HG02678 (cell line): ENCODE results near the gene PRAMEF5.
"Not testable (repeated sequence)": the region's sequence is repeated elsewhere in the genome, so short reads cannot be mapped to it uniquely, and the experiment has no call there.

ENCODE experiments used
- ATAC-seq: cut with Tn5 transposase; IDR thresholded peaks from one replicate; pipeline ENCODE4 v1.9.1; 2021; ENCODE audit warnings: mild to moderate bottlenecking, moderate library complexity; ENCODE audit not compliant: unreplicated experiment

Gene PRAMEF5

DNA sequence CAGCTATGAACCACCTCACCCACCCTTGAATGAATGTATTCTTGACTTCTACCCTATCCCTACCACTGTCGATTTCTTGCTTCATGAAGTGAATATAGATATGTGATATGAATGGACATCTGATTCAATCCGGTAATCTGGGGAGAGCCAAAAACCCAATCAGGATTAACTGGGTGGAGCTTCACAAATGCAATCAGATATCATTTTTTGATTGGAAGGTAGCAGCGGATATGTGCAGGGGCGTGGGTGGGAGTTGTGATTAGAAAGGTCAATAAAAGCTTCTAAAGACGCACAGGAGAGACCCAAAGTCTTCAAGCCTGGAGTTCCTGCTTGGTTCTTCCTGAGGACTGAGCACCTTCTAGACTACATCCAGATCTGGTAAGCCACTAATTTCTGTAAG, at the start of gene PRAMEF5:
PRAMEF5 (plus strand) TSS at position 301 of the 400 bp plus-strand sequence. CDS start 5,071 bp downstream, outside the sequence.
- ATAC-seq: not testable (repeated sequence)

DNA sequence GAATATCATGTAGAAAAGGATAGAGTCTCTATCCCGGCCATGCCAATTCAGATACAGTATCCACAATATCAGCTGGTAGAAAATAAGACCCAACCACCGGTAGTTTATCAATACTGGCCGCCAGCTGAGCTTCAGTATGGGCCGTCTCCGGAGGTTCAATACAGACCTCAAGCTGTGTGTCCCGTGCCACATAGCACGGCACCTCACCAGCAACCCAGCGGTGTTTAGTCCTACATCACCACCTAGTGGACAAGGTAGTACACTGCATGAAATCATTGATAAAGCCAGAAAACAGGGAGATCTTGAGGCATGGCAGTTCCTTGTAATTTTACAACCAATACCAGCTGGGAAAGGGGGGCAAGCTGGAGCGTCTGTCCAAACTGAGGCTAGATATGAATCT, 45.3 kb upstream of the PRAMEF5 start:
- ATAC-seq: not testable (repeated sequence)

DNA sequence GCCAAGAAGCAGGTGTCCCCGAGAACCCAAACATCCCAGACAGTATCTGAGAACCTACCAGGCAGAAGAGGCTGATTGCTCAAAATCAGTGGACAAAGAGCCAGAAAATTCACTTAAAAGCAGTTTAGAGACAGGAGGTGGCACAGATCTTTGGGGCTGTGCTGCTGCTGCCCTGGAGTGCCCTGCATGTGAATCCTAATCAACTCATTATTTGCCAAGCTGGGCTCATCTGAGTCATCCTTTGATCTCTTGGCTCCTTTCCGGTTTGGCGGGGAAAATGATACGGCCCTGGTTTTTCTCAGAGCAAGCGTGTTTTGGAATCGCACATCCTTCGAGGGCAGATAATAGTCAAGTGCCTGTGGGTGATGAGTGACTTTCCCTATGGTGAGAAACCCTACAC, 37.4 kb upstream of the PRAMEF5 start:
- not testable (repeated sequence) for ATAC-seq

DNA sequence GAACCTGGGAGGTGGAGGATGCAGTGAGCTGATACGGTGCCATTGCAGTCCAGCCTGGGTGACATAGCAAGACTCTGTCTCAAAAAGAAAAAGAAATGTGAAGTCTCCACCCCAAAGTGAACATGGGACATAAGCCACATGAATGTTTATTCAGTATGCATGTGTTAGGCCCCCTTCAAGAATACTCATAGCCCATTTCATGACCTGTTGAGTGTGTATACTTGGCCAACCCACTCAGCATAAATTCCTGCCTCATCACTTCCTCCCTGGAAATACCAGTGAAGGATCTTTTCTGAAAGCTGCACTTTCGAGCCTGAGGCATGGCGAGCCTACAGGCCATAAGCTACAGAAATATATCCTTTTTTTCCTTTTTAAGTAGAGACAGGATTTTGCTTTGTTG, 34.8 kb upstream of the PRAMEF5 start:
- ATAC-seq: not testable (repeated sequence)

DNA sequence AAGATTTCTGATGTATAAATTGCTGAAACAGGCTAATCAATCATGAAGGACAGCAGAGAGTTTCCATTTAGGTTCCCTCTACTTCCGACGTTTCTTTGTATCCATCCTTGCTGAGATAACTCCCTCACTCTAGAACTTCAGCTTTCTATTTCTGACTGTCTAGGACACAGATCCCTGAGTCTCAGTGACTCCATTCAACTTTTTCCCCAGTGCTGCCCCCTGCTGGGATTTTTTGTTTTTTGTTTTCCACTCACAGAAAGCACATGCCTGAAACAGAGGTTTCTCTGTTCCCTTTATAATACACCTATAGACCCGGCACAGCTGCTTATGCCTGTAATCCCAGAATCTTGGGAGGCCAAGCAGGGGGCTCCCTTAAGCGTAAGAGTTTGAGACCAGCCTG, 31.2 kb upstream of the PRAMEF5 start:
- not testable (repeated sequence) for ATAC-seq

DNA sequence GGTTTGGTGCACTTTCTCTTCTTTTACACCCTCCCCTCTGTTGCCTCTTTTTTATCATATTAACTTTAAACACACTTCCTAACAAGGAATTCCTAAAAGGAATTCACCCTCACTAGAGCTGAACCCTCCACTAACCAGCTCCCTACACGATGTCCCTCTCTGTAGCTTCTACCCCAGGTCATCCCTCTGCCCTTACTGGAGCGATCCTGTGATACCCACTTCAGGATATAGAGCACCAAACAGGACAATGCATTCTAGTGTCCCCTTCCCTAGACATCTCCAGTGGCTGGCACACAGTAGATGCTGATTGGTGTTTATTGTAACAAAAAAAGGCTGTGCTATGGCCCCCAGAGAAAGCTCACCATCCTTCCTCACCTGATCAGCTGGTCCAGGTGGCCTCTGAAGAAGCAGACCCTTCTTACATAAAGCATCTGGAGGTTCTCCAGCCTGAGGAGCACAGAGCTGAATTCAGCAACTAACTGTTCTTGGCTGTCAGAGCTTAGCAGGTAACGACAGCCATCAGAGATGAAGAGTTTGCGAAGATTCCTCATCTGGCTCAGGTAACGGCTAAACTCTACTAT, 29.4 kb upstream of the PRAMEF5 start:
- ATAC-seq: no peak

DNA sequence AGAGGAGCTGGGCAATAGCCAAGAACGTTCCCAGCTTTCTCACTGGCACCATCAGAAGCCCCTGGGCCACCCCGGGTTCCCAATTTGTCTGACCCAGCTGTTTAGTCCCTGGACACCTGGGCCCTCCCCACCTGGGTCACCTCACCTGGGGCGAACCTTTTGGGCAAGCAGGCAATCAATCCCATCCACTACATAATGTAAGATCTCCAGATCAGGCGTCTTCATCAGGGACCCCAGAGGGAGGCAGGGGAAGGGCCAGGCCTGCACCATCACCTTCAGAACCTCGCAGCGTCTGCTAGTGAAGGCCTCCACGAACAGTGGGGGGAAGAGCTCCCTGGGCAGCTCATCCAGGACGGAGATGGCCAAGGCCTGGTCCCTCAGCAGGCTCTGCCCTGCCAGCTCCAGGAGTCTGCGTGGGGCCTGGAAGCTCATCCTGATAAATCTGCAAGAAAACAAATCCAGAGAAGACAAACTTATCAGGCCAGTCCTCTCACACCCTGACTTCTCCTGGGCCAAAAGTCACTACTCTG, 28.3 kb upstream of the PRAMEF5 start, which contains the start of gene PRAMEF18:
PRAMEF18 (minus strand) TSS at position 480 of the 530 bp plus-strand sequence; CDS start at position 432, 48 bp downstream.
- ATAC-seq: not testable (repeated sequence)

DNA sequence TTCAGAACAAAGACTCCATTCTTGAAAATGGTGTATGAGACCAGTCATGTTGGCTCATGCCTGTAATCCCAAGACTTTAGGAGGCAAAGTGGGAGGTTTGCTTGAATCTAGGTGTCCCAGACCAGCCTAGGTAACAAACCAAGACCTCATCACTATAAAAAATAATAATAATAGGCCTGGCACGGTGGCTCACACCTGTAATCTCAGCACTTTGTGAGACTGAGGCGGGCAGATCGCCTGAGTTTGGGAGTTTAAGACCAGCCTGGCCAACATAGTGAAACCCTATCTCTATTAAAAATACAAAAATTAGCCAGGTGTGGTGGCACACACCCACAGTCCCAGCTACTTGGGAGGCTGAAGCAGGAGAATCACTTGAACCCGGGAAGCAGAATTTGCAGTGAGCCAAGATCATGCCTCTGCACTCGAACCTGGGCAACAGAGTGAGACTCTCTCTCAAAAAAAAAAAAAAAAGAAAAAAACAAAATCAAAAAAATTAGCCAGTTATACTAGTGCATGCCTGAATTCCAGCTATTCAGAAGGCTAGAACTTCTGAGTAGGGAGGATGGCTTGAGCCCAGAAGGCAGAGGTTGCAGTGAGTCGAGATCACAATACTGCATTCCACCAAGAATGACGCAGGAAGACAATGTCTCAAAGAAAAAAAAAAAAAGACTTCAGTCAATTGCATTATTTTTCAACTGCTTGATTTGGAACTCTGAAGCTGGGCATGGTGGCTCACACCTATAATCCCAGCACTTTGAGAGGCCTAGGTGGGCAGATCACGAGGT, 26.5 kb upstream of the PRAMEF5 start:
- ATAC-seq: not testable (repeated sequence)

DNA sequence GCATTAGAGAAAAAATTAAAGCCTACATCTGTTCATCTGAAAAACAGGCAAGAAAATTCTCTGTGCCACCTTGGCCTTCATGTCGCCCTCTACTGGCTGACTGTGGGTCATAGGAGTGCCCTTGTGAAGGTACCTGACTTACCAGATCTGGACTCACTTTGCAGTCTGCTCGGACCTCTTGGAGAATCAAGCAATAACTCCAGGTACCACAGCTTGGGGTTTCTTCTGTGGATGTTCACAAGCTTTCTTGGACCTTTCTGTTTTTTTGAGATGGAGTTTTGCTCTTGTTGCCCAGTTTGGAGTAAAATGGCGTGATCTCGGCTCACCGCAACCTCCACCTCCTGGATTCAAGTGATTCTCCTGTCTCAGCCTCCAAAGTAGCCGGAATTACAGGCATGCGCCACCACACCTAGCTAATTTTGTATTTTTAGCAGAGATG, 25.6 kb upstream of the PRAMEF5 start:
- no peak for ATAC-seq

DNA sequence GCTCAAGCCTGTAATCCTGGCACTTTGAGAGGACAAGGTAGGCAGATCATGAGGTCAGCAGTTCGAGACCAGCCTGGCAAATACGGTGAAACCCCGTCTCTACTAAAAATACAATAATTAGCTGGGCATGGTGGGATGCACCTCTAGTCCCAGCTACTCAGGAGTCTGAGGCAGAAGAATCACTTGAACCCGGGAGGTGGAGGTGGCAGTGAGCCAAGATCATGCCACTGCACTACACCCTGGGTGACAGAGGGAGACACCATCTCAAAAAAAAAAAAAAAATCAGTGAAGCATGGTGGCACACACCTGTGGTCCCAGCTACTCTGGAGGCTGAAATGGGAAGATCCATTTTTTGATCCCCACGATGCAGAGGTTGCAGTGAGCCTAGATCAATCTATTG, 23.9 kb upstream of the PRAMEF5 start:
- ATAC-seq: not testable (repeated sequence)

DNA sequence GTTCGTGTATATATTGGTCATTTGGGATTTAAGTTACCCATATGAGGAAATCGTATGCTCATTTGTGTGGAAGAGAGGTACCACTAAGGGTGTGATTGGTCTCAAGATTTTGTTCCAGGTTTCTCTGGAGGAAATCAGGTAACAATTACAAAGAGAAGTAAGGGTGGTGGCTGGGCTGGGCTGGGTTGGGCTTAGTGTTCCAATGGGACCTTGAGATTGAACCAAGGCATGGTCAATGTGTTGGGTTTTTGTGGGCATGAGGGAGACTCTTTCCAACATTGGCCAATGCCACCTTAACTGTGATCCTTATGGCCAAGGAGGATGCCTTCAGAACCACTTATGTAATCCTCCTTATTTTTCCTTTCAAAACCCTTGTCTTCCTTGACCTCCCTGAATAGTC, 23.4 kb upstream of the PRAMEF5 start:
- not testable (repeated sequence) for ATAC-seq

DNA sequence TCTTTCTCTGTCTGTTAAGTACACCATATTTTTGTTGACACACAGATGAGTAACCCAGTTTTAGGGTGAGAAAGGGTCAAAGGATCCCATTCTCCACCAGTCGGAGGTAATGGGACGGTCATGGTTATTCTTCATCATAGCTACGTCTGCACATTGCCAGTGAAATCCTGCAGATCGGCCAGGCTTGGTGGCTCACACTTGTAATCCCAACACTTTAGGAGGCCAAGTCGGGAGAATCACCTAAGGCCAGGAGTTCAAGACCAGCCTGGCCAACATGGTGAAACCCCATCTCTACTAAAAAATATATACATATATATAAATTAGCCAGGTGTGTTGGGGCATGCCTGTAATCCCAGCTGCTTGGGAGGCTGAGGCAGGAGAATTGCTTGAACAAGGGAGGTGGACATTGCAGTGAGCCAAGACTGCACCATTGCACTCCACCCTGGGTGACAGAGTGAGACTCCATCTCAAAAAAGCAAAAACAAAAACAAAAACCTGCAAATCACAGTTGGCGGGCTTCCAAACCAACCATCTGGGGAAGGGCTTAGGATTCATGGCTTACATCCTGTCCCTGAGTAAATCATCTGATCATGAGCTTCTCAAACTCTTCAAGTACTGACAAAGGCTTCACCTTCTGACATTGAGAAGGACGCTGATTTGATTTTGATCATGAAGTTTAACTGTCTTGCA, 22.8 kb upstream of the PRAMEF5 start:
- ATAC-seq: not testable (repeated sequence)

DNA sequence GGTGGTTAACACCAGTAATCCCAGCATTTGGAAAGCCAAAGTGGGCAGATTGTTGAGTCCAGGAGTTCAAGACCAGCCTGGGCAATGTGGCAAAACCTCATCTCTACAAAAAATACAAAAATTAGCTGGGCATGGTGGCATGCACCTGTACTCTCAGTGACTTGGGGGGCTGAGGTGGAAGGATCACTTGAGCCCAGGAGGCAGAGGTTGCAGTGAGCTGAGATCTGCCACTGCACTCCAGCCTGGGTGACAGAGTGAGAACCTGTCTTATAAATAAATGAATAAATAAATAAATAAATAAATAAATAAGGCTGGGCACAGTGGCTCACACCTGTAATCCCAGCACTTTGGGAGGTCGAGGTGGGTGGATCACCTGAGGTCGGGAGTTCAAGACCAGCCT, 21.9 kb upstream of the PRAMEF5 start:
- not testable (repeated sequence) for ATAC-seq

DNA sequence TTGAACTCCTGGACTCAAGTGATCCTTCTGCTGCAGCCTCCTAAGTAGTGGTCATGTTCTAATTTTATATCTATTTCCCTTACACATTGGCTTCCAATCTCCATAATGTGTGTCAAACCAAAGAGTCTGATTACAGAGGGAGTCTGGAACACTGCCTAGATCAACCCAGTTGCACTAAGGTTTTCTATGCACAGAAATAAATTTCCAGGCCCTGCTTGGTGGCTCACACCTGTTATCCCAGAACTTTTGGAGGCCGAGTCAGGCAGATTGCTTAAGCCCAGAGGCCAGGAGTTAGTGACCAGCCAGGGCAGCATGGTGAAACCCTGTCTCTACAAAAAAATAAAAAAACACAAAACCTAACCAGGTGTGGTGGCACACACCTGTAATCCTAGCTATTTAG, 19.9 kb upstream of the PRAMEF5 start:
- not testable (repeated sequence) for ATAC-seq

DNA sequence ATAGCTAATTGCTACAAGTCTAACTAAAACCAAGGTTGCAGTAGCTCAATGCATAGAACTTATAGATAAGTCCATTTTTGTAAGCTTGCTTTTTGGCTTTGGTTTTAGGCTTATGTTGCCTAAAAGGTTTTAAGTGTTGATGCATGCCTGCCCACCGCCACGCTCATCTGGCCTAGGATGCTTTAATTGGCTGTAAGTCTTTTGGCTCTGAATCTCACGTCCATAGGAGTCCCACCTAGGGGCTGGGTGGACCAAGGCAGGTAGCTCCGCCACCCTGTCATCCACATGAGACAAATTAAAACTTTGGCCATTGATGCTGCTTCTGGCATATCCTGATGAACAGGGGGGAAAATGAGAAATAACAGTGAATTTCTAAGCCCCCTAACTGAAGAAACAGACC, 16.4 kb upstream of the PRAMEF5 start:
- not testable (repeated sequence) for ATAC-seq

DNA sequence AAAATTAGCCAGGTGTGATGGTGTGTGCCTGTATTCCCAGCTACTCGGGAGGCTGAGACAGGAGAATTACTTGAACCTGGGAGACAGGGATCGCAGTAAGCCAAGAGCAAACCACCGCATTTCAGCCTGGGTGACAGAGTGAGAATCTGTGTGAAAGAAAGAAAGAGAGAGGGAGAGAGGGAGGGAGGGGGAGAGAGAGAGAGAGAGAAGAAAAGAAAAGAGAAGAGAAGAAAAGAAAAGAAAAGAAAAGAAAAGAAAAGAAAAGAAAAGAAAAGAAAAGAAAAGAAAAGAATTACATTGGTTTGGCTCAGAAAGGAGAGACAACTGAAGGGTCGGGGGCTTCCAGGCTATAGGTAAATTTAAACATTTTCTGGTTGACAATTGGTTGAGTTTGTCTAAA, 14.4 kb upstream of the PRAMEF5 start:
- not testable (repeated sequence) for ATAC-seq

DNA sequence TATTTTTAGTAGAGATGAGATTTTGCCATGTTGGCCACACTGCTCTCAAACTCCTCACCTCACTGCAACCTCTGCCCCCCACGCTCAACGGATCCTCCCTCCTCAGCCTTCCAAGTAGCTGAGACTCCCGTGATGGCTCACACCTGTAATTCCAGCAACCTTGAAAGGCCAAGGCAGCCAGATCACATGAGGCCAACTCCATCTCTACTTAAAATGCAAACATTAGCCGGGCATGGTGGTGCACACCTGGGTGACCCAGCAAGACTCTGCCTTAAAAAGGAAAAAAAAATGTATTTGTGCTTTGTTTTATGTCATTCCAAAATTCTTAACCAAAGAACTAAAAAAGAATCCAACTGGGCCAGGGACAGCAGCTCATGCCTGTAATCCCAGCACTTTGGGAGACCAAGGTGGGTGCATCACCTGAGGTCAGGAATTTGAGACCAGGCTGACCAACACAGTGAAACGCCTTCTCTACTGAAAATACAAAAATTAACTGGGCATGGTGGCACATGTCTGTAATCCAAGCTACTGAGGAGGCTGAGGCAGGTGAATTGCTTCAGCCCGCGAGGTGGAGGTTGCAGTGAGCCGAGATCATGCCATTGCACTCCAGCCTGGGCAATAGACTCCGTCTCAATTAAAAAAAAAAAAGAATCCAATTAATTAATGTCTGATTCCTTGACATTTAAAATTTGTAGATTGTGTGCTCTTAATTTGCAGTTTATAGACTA, 10.3 kb upstream of the PRAMEF5 start:
- ATAC-seq: not testable (repeated sequence)

DNA sequence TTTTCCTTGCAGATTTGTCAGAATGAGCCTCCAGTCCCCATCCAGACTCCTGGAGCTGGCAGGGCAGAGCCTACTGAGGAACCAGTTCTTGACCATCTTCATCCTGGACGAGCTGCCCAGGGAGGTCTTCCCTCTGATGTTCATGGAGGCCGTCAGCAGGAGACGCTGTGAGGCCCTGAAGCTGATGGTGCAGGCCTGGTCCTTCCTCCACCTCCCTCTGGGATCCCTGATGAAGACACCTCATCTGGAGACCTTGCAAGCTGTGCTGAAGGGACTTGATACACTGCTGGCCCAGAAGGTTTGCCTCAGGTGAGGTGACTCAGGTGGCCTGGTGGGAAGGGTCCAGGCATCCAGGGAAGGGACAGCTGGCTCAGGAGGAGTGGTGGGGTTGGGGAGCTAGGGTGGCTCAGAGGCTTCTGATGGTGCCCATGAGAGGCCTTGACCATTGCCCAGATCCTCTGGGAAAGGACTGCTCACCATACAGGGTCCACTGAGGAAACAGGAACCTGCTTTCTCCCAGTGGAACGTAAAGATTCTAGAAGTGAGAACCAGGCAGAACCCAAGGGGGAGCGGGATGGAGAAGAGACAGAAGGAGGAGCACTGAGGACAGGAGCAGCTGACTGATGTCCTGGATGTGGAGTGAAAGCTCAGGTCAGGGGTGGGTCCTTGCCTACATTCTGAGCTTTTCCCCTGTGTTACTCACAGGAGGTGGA, 8.0 kb upstream of the PRAMEF5 start:
- not testable (repeated sequence) for ATAC-seq

DNA sequence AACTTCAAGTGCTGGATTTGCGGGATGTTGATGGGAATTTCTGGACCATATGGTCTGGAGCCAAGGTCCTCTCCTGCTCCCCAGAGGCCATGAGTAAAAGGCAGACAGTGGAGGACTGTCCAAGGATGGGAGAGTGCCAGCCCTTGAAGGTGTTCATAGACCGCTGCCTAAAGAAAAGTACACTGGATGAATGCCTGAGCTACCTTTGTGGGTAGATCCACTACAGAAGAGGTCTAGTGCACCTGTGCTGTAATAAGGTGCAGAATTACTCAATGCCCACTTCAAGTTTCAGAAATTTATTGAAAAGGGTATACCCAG, 7.5 kb upstream of the PRAMEF5 start:
- ATAC-seq: not testable (repeated sequence)

DNA sequence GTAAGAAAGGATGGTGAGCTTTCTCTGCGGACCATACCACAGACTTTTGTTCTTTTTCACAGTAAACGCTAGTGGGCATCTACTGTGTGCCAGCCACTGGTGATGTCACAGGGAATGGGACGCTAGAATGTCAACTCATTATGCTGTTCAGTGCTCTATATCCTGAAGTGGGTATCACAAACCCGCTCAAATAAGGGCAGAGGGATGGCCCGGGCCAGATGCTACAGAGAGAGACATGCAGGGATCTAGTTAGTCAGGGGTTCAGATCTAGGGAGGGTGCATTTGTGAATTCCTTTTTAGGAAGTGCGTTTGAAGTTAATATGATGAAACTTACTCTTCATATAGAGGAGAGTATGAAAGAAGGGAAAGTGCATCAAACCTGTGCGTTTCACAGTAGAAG, 6.9 kb upstream of the PRAMEF5 start:
- not testable (repeated sequence) for ATAC-seq
